ENCODE results near the gene SEC61B.

- TF ChIP-seq, protein P1, sequence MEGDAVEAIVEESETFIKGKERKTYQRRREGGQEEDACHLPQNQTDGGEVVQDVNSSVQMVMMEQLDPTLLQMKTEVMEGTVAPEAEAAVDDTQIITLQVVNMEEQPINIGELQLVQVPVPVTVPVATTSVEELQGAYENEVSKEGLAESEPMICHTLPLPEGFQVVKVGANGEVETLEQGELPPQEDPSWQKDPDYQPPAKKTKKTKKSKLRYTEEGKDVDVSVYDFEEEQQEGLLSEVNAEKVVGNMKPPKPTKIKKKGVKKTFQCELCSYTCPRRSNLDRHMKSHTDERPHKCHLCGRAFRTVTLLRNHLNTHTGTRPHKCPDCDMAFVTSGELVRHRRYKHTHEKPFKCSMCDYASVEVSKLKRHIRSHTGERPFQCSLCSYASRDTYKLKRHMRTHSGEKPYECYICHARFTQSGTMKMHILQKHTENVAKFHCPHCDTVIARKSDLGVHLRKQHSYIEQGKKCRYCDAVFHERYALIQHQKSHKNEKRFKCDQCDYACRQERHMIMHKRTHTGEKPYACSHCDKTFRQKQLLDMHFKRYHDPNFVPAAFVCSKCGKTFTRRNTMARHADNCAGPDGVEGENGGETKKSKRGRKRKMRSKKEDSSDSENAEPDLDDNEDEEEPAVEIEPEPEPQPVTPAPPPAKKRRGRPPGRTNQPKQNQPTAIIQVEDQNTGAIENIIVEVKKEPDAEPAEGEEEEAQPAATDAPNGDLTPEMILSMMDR (IDR thresholded peaks at IDR 0.05): no peak
- TF ChIP-seq POLR2A (IDR thresholded peaks at IDR 0.05): no peak
- TF ChIP-seq POLR2AphosphoS5 (IDR thresholded peaks at IDR 0.05): no peak
- no peak for TF ChIP-seq EP300 (IDR thresholded peaks at IDR 0.05)
Measured at GRCh38 chr9:99274016-99274415, 51.9 kb downstream of the SEC61B start.

Measured in upper lobe of left lung (tissue), 4 donors.